HG03565 (cell line): ENCODE measurements around the gene PLCB3.

Experiments
- ATAC-seq: cut with Tn5 transposase; IDR thresholded peaks from one replicate; pipeline ENCODE4 v1.9.1; 2021; ENCODE audit warnings: mild to moderate bottlenecking, moderate library complexity; ENCODE audit not compliant: unreplicated experiment

PLCB3 gene

DNA sequence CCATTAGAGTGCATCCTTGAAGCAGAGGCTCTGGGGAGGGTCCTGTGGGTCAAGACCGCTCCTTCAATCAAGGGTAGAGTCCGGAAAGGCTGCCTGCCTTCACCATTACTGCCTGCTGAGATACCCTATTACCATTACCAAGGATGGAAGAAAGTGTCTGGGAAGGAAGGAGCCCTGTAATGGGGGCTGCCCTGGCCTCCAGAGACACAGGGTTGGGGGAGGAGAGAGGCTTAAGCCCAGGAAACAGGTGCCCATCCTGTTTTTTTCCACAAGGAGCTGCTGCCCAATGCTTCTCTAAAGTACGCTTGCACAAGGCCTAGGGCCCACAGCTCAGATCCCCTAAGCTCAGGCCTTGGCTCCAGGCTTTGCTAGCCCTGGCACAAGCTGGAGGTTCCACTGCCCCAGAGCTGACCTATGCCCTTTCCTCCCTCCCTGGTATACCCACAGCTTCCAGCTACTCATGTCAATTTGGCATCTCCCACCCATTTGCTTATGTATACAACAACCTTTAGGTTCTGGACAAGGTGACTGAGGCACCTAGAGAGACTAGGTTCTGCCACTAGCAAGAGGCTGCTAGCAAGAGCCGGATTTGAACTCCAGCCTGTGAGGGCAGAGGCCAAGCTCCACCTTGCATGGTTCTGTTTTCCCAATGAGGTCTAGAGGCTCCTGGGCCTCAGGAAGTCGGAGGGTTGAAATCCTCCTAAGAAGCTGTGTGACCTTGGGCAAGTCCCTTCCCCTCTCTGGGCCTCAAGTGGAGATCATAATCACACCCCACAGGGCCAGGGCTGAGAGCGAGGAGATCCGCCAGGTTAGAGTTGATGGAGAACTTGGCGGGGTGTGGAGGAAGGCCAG lies 1.5 kb upstream of the PLCB3 start:
- no peak for ATAC-seq

DNA sequence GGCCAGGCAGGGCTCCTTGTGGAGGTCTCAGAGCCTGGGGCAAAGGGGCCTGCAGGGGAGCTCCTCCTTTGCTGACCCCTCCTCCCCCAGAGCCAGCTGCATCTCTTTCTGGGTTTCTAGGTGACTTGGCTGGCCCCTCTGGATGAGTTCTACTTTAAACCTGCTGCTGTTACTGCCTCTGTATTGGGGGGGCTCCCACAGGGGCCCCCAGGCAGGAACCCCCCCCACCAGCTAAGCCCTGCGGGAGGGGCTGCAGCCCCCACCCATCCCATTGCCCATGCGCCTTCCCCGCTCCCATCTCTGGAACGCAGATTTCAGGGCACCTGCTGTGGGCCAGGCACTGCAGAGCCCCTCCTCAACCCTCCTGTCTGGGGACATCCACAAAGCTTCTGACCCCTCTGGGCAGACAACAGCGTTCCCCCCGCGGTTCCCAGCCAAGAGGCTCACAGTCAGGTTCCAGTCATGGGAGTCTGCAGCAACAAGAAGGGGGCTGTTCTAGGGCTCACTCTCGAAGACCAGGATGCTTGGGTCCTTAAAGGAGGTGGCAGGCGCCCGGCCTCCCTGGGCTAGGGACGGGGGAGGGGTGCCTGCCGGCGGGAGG lies 815 bp upstream of the PLCB3 start:
- ATAC-seq: no peak

DNA sequence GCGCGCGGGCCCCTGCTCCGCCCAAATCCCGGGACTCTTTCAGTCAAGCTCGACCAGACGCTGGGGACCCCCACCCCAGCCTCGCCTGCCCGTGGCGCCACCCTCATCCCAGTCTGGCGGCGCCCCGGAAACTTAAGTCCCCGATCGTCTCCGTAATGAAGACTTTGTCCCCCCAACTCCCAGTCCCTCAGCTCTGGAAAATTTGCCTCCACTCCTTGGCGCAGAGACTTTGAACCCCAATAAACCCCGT lies 348 bp downstream of the PLCB3 start:
- ATAC-seq: no peak

DNA sequence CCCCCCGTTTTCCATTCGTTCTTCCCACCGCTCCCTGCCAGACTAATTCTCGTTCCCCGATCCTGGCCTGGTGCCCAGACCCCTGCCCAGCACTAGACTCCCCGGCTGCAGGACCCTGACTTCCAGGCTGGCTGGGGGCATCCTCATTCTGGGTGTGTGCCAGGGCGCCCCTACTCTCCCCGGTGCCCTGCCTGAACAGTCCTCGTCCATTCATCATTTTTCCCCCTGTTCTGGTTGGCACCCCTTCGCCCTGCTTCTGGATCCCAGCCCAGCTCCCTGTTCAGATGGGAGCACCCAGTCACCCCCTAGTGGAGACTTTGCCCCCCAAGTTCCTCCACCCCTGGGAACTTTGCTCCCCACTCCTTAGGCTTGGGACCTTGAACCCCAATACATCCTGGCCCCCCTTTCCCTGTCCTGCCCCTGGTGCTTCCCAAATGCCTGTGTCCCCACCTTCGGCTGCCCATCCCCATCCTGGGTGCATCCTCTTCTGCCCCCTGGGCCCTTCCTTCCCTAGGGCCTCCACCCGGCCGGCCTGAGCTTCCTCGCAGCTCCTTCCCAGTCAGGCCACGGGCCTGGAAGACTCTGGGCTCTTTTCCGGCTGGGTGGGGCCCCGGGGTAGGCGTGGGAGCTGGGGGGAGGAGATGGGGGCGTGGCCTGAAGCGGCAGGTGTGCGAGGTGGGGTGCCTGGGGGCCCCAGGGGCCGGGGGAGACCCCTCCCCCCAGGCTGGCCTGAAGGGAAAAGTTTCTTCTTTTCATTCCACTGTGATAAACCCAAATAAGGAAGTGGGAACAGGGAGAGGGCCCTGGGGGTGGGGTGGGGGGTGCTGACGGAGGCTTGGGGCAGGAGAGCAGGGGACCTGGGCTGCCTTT lies 908 bp downstream of the PLCB3 start:
- no peak for ATAC-seq

DNA sequence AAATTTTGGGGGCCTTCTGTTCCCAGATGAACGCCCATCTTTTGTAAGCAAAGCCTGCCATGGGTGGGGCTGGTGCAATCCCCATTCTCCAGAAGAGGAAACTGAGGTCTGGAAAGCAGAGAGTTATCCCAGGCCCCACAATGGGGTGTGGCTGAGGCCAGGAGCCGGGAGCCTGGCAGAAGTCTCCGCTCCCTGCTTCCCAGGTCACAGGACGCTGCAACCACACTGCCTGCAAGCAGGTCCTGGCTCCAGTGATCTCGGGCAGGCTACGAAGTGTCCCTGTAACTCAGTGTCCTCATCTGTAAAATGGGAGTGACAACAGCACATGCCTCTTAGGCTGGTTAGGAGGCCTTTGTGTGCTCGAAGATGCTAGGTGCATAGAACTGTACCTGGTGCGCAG lies 1.7 kb downstream of the PLCB3 start:
- no peak for ATAC-seq

DNA sequence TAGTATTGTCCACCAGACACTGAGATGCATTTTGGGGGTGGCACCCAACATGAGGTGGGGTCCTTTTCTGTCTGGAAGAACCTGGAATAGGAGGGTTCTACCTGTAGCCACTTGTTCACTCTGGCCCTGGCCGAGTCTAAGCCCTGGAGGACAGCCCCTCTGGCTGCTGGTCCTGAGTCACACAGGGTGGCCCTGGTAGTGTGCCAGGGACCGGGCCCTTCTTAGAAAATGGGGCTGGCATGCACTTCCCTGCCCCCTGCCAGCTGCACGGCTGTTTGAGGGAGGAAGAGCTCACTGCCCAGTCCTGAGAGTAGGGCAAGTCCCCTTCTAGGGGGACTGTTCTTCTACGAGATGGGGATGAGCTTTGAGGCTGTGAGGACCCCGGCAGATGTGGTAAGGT lies 2.2 kb downstream of the PLCB3 start:
- no peak for ATAC-seq

DNA sequence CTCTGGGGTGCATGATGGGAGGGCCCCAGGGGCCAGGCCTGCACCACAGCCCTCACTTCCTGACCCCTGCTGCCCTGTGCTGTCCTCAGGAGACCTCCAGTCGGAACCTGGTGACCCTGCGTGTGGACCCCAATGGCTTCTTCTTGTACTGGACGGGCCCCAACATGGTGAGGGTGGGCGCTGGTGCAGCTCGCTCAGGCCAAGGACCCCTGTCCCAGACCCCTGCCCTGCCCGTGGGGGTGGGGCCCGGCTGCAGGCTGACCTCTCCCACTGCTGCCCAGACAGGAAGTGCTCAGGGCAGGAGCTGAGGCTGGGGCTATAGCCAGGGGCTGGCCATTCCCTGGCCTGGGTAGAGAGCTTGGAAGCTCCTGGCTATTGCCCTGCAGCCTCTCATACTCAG lies 3.0 kb downstream of the PLCB3 start:
- ATAC-seq: no peak

DNA sequence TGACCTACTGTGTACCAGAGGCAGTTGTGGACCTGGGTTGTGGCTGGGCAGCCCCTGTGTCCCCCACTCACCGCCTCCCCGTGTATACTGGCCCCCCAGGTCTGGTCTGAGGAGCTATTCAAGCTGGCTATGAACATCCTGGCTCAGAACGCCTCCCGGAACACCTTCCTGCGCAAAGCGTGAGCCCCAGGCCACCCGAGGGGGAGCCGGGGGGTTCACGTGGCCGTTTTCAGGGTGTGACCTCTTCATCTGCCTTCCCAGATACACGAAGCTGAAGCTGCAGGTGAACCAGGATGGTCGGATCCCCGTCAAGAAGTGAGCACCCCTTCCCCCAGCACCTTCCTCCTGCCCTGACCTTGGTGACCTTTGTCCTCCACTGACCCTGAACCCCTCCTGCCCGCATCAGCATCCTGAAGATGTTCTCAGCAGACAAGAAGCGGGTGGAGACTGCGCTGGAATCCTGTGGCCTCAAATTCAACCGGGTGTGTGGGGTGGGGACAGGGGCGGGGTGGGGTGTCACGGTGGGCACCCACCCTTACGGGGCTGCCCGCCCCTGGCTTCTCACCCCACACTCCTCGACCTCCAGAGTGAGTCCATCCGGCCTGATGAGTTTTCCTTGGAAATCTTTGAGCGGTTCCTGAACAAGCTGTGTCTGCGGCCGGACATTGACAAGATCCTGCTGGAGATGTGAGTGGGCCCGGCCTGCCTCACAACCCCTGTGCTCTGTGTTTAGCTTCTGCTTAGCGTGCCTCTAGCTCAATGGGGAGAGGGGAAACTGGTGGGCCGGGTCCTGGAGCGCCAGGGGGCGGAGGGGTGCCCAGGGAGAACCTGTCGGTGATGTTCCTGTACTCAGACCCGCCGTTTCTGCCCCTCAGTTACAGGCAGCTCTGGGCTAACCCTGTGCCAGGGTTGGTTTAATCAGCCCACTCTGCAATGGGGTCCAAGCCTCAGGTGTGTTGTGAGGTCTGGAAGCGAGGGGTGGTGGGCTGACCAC lies 4.1 kb downstream of the PLCB3 start:
- ATAC-seq: no peak

DNA sequence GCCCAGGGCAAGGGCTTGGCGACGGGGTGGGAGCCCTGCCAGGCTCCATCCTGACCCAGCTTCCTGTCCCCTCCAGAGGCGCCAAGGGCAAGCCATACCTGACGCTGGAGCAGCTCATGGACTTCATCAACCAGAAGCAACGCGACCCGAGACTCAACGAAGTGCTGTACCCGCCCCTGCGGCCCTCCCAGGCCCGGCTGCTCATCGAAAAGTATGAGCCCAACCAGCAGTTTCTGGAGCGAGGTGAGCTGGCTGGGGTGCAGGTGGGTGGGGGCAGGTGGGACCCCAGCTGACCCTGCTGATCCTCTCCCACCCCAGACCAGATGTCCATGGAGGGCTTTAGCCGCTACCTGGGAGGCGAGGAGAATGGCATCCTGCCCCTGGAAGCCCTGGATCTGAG lies 5.0 kb downstream of the PLCB3 start:
- ATAC-seq: no peak

DNA sequence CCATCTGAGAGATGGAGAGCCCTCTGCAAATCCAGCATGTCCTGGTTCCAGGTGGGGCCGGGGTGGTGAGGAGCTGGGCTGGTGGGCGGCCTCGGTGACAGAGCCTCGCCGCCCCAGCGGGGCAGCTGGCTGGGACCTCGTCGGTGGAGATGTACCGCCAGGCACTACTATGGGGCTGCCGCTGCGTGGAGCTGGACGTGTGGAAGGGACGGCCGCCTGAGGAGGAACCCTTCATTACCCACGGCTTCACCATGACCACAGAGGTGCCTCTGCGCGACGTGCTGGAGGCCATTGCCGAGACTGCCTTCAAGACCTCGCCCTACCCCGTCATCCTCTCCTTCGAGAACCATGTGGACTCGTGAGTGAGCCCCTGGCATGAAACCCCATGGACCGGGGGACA lies 7.0 kb downstream of the PLCB3 start:
- no peak for ATAC-seq

DNA sequence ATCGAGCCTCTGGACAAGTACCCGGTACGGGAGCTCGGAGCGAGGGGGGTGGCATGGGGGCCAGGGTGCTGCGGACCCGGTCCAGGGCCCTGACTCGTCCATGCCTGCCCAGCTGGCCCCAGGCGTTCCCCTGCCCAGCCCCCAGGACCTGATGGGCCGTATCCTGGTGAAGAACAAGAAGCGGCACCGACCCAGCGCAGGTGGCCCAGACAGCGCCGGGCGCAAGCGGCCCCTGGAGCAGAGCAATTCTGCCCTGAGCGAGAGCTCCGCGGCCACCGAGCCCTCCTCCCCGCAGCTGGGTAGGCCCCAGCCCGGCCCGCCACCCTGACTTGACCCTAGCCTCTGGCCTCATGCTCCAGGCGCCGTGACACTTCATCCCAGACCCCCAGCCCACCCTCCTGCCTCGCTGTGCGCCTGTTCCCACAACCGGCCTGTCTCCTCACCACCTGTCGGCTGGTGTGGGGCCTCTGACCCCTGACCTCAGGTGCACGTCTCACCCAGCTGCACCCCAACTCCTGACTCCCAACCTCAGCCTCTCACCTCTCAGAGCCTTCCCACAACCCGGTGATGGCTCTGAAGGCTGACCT lies 7.7 kb downstream of the PLCB3 start:
- no peak for ATAC-seq

DNA sequence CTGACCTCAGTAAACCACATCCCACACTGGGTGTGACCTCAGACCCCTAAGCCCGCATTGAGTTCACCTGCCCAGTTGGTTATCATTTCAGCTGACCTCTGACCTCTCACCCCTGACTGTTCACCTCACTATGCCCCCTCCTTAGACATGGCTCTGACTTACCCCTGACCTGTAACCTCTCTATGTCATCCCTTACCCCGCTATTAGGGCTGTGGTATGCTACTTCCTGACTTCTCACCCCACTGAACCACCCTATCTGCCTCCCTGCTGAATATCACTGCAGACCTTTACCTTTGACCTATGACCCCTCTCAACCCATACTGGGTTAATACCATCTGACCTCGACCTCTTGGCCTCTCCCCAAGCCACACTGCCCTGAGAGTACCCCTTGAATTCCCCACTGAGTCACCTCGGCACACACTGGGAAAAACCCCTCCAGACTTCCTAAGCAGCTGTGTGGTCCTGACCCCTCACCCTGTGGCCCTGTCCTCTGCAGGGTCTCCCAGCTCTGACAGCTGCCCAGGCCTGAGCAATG lies 8.3 kb downstream of the PLCB3 start:
- ATAC-seq: no peak

DNA sequence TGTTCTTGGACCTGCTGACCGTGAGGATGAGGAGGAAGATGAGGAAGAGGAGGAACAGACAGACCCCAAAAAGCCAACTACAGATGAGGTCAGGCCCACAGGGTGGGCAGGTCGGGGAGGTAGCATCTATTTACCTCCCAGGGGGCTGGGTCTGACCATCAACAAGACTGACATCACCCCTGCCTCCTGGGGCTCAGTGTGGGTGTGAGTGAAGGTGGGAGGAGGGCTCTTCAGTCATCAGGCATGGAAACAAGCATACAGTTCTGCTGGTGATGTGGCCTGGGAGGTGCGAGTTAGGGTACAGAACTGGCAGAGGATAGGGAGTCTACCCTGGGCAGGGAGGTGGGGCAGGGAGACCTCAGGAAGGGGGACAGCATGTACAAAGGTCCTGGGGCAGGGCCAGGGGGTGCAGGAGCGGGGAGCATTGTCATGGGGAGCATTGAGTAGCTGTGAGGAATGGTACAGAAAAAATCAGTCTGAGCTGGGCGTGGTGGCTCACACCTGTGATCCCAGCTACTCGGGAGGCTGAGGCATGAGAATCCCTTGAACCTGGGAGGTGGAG lies 8.9 kb downstream of the PLCB3 start:
- ATAC-seq: no peak

DNA sequence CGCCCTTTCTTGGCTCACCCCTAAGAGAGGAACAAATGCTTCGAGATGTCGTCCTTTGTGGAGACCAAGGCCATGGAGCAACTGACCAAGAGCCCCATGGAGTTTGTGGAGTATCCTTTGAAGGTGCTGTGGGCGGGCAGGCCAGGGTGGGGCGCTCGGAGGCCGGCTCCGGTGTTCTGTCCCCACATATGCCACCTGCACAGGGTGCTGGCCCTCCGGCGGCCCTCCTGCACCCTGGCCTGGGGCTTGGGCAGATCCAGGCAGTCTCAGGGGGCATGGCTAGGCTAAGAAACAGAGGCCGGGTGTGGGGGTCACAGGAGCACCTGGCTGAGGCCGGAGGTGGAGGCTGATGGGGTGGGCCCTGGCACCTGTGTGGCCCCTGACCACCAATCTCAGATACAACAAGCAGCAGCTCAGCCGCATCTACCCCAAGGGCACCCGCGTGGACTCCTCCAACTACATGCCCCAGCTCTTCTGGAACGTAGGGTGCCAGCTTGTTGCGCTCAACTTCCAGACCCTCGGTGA lies 10.3 kb downstream of the PLCB3 start:
- no peak for ATAC-seq

DNA sequence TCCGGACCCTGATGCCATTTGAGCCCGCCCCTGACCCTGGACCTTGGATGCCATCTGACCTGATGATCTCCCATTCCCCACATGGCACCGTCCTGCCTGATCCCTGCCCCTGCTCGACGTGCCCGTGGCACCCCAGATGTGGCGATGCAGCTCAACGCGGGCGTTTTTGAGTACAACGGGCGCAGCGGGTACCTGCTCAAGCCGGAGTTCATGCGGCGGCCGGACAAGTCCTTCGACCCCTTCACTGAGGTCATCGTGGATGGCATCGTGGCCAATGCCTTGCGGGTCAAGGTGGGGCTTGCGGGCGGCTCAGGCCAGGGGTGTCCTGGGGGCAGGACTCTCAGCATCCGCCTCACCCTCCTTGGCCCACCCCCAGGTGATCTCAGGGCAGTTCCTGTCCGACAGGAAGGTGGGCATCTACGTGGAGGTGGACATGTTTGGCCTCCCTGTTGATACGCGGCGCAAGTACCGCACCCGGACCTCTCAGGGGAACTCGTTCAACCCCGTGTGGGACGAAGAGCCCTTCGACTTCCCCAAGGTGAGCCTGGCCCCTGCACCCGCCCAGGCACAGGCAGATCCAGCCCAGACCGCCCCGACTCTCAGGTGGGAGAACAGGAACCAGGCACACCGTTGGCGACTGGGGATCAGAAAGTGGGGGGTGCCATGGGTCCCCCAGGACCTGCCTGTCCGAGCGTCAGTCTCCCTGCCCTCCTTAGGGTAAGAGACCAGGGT lies 11.1 kb downstream of the PLCB3 start:
- no peak for ATAC-seq

DNA sequence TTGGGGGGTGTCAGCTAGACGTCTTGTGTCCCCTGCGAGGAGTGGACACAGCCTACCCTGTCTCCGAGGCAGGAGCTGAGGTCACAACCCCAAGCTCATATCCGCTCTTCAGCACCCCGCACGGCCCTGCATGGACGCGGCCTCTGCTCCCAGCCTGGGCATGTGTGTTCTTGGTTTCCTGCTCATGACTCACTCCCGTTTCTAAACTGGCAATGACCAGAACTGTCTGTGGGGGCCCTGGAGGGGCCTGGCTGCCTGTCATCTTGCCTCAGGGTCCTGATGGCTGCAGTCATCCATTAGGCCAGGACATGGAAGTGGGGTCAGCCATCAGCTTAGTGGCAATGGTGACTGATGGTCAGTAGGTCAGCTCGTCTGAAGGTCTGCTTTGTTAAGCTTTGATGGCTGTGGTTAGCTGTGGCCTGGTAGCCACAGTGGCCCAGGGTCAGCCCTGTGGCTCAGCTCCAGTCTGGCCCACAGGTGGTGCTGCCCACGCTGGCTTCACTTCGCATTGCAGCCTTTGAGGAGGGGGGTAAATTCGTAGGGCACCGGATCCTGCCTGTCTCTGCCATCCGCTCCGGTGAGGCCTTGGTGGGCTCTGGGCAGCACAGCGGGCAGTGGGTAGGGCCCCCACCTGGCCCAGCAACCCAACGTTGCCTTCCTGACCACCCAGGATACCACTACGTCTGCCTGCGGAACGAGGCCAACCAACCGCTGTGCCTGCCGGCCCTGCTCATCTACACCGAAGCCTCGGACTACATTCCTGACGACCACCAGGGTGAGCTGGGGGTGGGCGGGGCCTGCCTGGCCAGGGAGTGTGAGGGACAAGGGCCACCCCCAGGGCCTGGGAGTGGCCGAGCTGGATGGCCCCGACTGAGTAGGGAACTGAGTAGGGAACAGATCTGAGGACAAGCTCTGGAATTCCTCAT lies 12.0 kb downstream of the PLCB3 start:
- no peak for ATAC-seq

DNA sequence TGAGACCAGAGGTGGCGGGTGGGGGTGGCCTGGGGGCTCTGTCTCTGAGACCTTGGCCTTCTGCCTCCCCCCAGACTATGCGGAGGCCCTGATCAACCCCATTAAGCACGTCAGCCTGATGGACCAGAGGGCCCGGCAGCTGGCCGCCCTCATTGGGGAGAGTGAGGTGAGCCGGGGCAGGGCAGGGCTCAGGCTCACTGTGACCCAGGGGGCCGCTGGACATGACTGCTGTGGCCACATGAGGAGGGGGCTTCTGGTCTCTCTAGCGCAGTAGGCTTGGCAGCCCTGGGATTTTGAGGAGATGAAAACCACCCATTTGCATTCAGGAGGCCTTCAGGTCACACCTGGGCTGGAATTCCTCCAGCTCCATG lies 12.6 kb downstream of the PLCB3 start:
- ATAC-seq: no peak

DNA sequence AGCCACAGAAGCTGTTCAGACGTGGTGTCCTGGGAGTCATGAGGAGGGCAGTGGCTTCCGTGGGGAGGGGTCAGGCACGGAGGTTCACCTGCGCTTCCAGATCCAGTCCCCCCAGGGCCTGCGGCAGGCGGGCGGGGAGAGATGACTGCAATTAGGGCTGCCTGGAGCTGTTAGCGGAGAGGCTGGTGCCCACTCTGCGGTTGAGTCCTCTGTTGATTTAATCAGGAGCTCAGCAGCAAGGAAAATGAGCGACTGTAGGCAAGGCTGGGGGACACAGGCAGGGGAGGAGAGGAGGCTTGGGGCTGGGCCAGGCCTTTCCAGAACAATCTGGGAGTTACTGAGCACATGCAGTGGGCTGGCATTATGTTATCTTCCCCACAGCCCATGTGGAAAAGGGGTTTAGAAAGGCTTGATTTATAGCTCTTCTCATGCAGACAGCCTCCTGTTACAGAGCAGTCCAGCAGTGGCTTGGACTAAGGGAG lies 13.1 kb downstream of the PLCB3 start:
- ATAC-seq: no peak
